HEK293T (cell line): ENCODE data around the gene SLC30A1.

Experiments
- ARNT ChIP-seq: fragments of 450-650 bp; IDR thresholded peaks from 2 replicates; pipeline ENCODE4 v1.6.1; 2017; ENCODE audit warnings: mild to moderate bottlenecking
- BHLHE40 ChIP-seq: fragments of 450-650 bp; IDR thresholded peaks from 2 replicates; pipeline ENCODE4 v1.6.1; 2016; ENCODE audit warnings: mild to moderate bottlenecking, moderate library complexity, borderline replicate concordance
- FOXA1 ChIP-seq: fragments of 450-650 bp; IDR thresholded peaks from 2 replicates; pipeline ENCODE4 v1.6.1; 2016; ENCODE audit warnings: mild to moderate bottlenecking
- FOXM1 ChIP-seq: fragments of 450-650 bp; IDR thresholded peaks from 2 replicates; pipeline ENCODE4 v1.6.1; 2017; ENCODE audit warnings: mild to moderate bottlenecking, borderline replicate concordance
- L3MBTL2 ChIP-seq: fragments of 450-650 bp; conservative IDR thresholded peaks from 2 replicates; pipeline ENCODE4 v1.6.1; 2016; ENCODE audit warnings: mild to moderate bottlenecking
- LEF1 ChIP-seq: fragments of 450-650 bp; IDR thresholded peaks from 2 replicates; pipeline ENCODE4 v1.6.1; 2017; ENCODE audit warnings: mild to moderate bottlenecking, borderline replicate concordance
- TF ChIP-seq, protein P1 (sequence below): fragments of 450-650 bp; IDR thresholded peaks from 2 replicates; pipeline ENCODE4 v1.6.1; 2016

DNA sequence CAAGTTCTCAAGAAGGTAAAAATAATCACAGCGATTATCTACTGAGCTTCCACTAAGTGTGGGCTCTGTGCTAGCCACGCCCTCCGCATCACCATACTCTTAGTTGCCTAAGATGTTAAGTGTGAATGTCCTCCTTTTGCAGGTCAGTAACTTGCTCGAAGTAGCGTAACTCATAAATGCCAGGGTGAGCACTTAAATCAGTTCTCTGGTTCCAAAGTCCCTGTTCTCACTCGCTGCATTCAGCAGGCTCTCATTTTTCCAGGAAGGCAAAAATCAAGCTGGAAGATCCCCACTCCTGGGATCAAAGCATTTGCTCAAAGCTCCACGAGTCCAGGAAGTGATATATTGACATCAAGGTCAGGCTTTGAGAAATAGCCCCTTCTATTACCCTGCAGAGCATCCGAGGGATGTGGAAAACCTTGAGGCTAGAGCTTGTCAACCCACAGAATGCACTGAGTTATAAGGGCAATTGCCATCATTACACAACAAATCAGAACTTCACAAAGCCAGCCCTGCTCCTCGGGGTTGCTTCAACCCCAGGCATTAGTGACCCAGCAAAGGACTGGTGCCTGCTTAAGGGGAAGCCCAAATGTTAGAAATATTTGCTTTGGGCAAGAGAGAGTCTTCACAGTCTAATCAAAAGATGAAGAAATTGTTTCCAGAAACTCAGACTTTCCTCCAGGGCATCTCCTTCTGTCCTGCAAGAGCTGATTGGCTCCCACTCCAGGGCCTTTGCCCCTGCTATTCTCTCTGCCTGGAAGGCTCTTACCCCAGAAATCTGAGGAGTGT is 19.5 kb downstream of the SLC30A1 start:
- TF ChIP-seq ARNT (no peak), LEF1 (no peak), BHLHE40 (no peak), L3MBTL2 (no peak), FOXA1 (no peak), FOXM1 (no peak)
- TF ChIP-seq, protein P1, sequence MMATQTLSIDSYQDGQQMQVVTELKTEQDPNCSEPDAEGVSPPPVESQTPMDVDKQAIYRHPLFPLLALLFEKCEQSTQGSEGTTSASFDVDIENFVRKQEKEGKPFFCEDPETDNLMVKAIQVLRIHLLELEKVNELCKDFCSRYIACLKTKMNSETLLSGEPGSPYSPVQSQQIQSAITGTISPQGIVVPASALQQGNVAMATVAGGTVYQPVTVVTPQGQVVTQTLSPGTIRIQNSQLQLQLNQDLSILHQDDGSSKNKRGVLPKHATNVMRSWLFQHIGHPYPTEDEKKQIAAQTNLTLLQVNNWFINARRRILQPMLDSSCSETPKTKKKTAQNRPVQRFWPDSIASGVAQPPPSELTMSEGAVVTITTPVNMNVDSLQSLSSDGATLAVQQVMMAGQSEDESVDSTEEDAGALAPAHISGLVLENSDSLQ, result no peak
